ENCODE measurements around the gene BAD. TPM values are rescaled to one million over a fixed set of nuclear protein-coding genes. Genes with fewer than 3 reads are reported as not detected.
A peak's percentile ranks its signal among the peaks of the same experiment; 100 is the strongest.

BAD gene
- 100 to 1,000 TPM; 120 to 122 TPM for total RNA-seq

GRCh38 chr11:64284048-64284961 is at the start of gene BAD:
BAD (minus strand) TSS chr11:64284665; CDS start chr11:64284368, 297 bp downstream.
- peak within 1 kb of the TSS; percentile 90 to 96 for H3K27ac ChIP-seq
- peaks cover 6% of the 10 kb centered on the region for H3K36me3 ChIP-seq
- H3K4me3 ChIP-seq: peak within 1 kb of the TSS; percentile 67 to 68
- H3K9me3 ChIP-seq: no peaks in the 10 kb centered on the region
- TF ChIP-seq, protein P1, sequence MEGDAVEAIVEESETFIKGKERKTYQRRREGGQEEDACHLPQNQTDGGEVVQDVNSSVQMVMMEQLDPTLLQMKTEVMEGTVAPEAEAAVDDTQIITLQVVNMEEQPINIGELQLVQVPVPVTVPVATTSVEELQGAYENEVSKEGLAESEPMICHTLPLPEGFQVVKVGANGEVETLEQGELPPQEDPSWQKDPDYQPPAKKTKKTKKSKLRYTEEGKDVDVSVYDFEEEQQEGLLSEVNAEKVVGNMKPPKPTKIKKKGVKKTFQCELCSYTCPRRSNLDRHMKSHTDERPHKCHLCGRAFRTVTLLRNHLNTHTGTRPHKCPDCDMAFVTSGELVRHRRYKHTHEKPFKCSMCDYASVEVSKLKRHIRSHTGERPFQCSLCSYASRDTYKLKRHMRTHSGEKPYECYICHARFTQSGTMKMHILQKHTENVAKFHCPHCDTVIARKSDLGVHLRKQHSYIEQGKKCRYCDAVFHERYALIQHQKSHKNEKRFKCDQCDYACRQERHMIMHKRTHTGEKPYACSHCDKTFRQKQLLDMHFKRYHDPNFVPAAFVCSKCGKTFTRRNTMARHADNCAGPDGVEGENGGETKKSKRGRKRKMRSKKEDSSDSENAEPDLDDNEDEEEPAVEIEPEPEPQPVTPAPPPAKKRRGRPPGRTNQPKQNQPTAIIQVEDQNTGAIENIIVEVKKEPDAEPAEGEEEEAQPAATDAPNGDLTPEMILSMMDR (IDR thresholded peaks at IDR 0.05): no peak
- peaks cover 0 to 48% of the 10 kb centered on the region in 2 donors for H3K4me1 ChIP-seq
- no peaks in the 10 kb centered on the region for H3K27me3 ChIP-seq
- peak; percentile 97 for DNase-seq (ENCODE audit: low spot score)

DNA sequence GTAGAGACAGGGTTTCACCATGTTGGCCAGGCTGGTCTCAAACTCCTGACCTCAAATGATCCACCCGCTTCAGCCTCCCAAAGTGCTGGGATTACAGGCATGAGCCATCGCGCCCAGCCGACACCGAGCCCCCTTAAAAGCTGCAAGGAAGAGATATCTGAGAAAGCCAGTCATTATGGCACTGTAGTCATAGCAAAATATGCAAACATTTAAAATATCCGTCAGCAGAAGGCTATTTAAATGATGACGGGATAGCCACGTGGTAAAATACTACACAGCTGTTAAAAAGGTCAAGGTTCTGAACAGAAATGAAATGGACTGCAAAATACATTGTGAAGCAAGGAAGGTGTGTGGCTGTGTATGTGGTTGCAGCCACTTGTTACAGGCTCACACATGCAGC is 49.1 kb upstream of the BAD start:
- TF ChIP-seq, protein P1 (IDR thresholded peaks at IDR 0.05): no peak
- no peak for DNase-seq (ENCODE audit: low spot score)
- H3K9me3 ChIP-seq: no peaks in the 10 kb centered on the region
- no peak overlapping the region for H3K4me3 ChIP-seq
- peaks cover 0 to 29% of the 10 kb centered on the region in 2 donors for H3K4me1 ChIP-seq
- H3K27ac ChIP-seq: no peak overlapping the region
- H3K36me3 ChIP-seq: no peaks in the 10 kb centered on the region
- H3K27me3 ChIP-seq: no peaks in the 10 kb centered on the region

- Histone ChIP-seq H3K36me3 (no peaks in the 10 kb centered on the region), H3K9me3 (no peaks in the 10 kb centered on the region), H3K4me3 (no peak overlapping the region), H3K27me3 (no peaks in the 10 kb centered on the region), H3K4me1 (peaks cover 0 to 29% of the 10 kb centered on the region in 2 donors), H3K27ac (peak overlapping the region in 1 of 2 donors; percentile 4)
- peak; percentile 78 for DNase-seq (ENCODE audit: low spot score)
- TF ChIP-seq, protein P1 (IDR thresholded peaks at IDR 0.05): peak in 1 of 2 donors; percentile 53
Measured at GRCh38 chr11:64331569-64332371, 47.3 kb upstream of the BAD start.

- Histone ChIP-seq H3K27ac (no peak overlapping the region), H3K4me1 (peaks cover 0 to 29% of the 10 kb centered on the region in 2 donors), H3K4me3 (no peak overlapping the region), H3K36me3 (no peaks in the 10 kb centered on the region), H3K9me3 (no peaks in the 10 kb centered on the region), H3K27me3 (no peaks in the 10 kb centered on the region)
- TF ChIP-seq, protein P1 (IDR thresholded peaks at IDR 0.05): no peak
- DNase-seq (ENCODE audit: low spot score): no peak
Measured at GRCh38 chr11:64330888-64331287, 46.4 kb upstream of the BAD start.

- no peaks in the 10 kb centered on the region for H3K27me3 ChIP-seq
- no peaks in the 10 kb centered on the region for H3K36me3 ChIP-seq
- no peaks in the 10 kb centered on the region for H3K9me3 ChIP-seq
- no peak overlapping the region for H3K27ac ChIP-seq
- TF ChIP-seq, protein P1 (IDR thresholded peaks at IDR 0.05): no peak
- DNase-seq (ENCODE audit: low spot score): no peak
- no peak overlapping the region for H3K4me3 ChIP-seq
- peaks cover 0 to 29% of the 10 kb centered on the region in 2 donors for H3K4me1 ChIP-seq
Measured at GRCh38 chr11:64327993-64328392, 43.5 kb upstream of the BAD start.

Measured in right atrium auricular region (tissue), 2 donors.